ENCODE data around the gene RHBDF2.

Gene RHBDF2

DNA sequence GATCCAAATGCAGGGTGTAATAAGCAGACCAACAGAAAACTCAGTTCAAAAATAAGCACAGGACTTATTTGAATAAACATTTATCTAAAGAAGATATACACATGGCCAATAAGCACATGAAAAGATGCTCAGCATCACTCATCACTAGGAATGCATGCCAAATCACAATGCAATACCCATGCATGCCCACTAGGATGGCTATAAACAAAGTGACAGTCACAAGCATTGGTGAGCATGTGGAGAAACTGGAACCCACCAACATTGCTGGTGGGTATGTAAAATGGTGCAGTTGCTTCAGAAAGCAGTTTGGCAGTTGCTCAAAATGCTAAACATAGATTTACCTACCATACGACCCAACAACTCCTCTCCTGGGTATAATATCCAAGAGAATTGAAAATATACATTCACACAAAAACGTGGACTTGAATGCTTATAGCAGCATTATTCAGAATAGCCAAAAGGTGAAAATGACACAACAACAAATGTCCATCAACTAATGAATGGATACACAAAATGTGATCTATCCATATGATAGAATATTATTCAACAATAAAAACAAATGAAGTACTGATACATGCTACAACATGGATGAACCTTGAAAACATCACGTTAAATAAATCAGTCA, 68.4 kb downstream of the RHBDF2 start:
- peak; percentile 49 for DNase-seq

DNA sequence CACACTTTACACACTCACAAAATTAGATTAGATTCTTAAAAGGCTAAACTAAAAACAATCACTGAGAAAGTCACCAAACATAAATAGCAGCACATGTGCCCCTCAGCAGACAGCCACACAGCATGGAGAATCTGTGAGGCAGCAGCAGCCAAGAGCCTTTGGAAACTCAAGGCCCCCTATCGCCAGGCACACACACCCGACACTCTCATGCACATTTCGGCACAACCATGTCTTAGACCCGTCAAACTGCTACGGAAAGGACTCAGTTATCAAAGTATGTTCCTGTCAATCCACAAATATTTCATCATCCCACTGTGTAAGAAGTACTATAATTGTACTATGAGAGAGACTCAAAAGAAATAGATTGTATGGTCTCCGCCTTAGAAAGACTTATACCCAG, 69.2 kb downstream of the RHBDF2 start:
- no peak for DNase-seq

DNA sequence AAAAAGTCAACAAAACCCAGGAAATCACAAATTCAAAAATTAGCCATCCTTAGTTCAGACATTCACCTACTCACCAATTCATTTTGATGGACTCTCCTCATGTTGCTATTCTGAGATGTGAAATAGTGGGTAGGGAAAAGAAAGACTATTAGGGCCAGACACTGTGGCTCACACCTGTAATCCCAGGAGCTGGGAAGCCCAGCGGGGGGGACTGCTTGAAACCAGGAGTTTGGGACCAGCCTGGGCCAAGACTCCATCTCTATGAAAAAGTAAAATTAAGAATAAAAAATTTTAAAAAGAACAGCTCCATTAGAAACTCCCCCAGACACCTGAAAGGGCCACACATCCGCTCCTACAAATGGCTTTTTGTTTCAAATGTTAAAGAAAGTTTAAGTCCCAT, 69.7 kb downstream of the RHBDF2 start:
- no peak for DNase-seq

DNA sequence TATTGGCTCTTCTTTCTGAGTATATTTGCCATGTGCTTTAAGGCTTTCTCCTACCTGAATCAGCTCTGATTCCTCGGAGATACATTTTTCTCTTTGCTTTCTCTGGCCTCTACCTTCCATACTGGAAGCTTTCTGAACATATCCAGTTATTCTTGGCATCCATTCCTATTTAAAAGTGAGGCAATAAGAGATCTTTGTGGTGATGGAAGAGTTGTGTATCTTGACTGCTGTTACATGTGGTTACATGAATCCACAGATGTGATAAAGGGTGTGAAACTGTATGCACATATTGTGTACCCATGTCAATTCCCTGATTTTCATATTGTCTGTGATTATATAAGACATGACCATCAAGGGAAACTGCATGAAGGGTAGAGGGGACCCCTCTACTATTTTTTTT, 72.7 kb downstream of the RHBDF2 start:
- DNase-seq: no peak

DNA sequence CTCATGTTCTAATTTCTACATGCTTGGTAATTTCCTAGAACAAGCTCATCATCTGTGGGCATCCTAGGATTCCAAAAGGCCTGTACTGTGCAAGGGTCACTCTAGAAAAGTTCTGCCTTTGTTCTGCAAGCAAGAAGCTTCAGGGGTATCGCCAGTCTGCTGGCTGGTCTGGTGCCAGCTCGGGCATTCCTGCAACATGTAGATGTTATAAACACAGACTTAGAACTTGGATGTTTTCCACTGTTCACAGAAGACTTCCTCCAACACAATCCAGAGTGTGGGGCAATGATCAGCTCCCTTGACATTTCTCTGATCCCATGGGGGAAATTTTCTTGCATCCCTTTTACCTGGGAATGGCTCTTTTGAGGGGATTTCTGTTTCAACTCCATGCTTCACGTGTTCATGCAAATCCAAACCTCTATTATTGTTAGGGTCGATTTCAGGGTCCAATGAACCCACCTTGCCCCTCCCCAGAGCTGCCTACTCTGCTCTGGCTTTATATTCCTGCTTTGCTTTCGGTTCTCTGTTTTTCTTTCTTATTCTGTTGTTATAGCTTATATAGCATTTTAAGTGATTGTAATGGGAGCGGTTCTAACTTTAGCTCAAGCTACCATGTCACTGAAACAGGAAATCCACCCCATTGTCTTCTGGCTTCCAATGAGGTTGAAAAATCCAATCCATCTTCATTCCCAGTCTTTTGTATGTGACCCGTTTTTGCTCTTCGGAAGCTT, 73.6 kb downstream of the RHBDF2 start:
- no peak for DNase-seq

DNA sequence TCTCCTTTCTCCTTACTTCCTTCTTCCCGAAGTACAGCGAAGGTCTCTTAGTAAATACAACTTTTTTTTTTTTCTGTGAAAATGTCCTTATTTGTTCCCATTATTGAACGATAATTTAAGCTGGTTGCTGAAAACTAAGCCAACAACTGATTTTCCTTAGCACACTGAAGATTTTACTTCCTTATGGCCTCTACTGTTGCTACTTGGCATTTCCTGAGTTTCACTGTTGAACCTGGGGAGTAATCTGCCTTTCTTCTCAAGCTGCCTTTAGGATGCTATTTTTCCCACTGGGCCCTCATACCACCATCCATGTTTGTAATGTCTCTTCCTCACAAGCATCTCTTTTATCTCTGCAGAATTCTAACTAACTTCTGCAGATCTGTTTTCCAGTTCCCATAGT, 74.4 kb downstream of the RHBDF2 start:
- DNase-seq: no peak

DNA sequence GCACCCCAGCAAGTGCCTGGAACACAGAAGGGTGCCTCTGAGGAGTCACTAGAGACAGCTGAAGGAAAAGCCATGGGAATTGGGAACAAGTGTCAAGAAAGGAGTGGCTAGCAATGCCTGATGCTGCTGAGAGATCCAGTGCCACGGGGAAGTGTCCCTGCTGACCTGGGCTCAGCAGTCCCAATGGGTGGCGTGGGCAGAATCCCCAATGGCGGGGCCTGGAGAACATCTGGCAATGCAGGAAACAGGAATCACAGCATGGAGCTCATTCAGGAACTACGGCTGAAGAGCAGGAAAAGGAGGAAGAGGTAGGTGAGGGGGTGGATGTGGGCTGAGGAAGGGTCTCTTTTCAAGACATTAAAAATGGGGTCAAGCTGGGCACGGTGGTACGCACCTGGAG, 78.4 kb downstream of the RHBDF2 start:
- no peak for DNase-seq

DNA sequence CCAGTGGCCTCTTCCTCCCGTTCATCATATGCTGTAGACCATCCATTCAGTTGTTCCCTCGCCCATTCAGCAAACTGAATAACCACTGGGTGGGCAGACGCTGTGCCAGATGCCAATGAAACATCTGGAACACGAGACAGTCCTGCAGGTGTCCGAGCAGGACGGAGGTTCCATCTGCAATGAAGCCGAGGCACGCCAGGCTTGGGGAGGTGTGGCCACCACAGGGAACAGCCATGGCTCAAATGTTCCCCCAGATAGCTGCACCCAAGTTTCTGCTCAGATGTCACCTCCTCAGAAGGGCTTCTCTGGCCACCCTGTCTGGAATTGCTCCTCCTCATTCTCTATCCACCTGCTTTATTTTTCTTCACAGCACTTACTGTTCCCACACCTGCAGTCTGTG, 78.8 kb downstream of the RHBDF2 start:
- DNase-seq: no peak

DNA sequence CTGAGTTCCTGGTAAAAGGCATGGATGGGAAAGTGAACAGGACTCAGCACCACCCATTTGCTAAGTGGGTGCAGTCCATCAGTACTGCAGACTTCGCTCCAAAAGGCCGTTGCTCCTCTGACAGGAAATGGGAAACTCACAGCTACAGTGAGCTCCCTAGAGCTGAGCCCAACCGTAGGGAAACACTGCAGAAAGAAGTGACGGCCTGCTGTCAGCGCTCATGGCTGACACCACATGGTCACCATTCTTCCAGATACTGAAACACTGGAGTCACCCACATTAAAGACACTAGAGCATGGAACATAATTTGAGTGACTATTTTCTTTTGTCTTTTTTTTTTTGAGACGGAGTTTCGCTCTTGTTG, 80.2 kb downstream of the RHBDF2 start:
- DNase-seq: no peak

All from hematopoietic multipotent progenitor cell treated with erythropoietin and hydrocortisone succinate and interleukin-3 and kit ligand, for 8 days (in vitro differentiated cells).